HL-60 (cell line): Measurements from ENCODE around the gene AKR1B1.

Experiments
- SPI1 ChIP-seq: IDR thresholded peaks from 2 replicates; pipeline ENCODE4 v1.6.1; 2012; ENCODE audit warnings: low read depth, mild to moderate bottlenecking, borderline replicate concordance
- TF ChIP-seq, protein P1 (sequence below): IDR thresholded peaks from one replicate; pipeline ENCODE4 v1.5.1; 2011; ENCODE audit warnings: low read length, control low read depth, inconsistent platforms; ENCODE audit not compliant: insufficient read depth

DNA sequence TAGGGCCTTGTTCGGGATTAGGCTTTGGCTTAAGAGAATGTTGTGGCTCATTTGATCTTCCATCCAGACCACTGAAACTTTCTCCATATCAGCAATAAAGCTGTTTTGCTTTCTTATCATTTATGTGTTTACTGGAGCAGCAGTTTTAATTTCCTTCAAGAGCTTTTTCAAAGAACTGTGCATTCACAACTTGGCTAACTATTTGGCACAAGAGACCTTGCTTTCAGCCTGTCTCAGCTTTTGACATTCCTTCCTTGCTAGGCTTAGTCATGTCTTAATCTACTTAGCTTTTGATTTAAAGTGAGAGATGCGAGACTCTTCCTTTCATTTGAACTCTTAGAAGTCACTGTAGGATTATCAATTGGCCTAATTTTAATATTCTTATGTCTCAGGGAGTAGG lies 19.1 kb upstream of the AKR1B1 start:
- TF ChIP-seq, protein P1, sequence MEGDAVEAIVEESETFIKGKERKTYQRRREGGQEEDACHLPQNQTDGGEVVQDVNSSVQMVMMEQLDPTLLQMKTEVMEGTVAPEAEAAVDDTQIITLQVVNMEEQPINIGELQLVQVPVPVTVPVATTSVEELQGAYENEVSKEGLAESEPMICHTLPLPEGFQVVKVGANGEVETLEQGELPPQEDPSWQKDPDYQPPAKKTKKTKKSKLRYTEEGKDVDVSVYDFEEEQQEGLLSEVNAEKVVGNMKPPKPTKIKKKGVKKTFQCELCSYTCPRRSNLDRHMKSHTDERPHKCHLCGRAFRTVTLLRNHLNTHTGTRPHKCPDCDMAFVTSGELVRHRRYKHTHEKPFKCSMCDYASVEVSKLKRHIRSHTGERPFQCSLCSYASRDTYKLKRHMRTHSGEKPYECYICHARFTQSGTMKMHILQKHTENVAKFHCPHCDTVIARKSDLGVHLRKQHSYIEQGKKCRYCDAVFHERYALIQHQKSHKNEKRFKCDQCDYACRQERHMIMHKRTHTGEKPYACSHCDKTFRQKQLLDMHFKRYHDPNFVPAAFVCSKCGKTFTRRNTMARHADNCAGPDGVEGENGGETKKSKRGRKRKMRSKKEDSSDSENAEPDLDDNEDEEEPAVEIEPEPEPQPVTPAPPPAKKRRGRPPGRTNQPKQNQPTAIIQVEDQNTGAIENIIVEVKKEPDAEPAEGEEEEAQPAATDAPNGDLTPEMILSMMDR, result no peak
- no peak for TF ChIP-seq SPI1
